B cell (primary cell): ENCODE results near the gene GNB5.

Experiments used
- CTCF ChIP-seq: fragments of 200-600 bp; IDR thresholded peaks from one replicate; pipeline ENCODE4 v1.8.0; 2022; ENCODE audit warnings: antibody characterized with exemption, mild to moderate bottlenecking
- EZH2 ChIP-seq: IDR thresholded peaks from 2 replicates; pipeline ENCODE4 v1.6.1; 2012; ENCODE audit warnings: borderline replicate concordance, low read depth, mild to moderate bottlenecking, moderate library complexity, low read length; ENCODE audit not compliant: insufficient read depth, poor library complexity, severe bottlenecking

DNA sequence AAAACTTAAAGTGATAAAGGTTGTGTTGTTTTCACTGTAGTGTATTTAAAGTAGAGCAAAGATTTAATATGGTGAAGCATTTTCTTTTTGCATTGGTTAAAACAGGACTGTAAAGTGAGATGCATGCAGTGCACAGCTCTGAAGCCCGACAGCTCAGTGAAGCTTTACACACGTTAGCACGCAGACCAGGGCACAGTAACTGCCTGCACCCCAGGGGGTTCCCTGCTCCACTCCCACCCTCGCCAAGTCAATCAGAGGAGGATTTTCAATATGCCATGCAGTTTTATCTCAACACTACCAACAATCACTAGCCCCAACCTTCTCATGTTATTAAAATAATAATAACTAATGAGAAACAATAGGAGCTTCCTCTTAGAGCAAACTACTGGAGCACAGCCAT, 50.5 kb downstream of the GNB5 start:
- TF ChIP-seq CTCF (no peak), EZH2 (no peak)
